Upper lobe of left lung (tissue), 4 donors: ENCODE measurements around the gene LRRC43.

Experiments used
- EP300 ChIP-seq, 4 donors: sonication (generic); formaldehyde crosslinking; IDR thresholded peaks; one replicate each; pipeline ENCODE4 v1.5.1; 2017; ENCODE audit warnings: antibody characterized with exemption in 4 of 4, control low read depth in 2 of 4
- TF ChIP-seq, protein P1 (sequence below), 6 experiments: fragments of 450-650 bp in 4 of 6; fragments of 200-600 bp in 2 of 6; sonication (generic) in 2 of 6; IDR thresholded peaks; one replicate each; pipeline ENCODE4 v1.5.1; 2016 to 2019; ENCODE audit warnings: antibody characterized with exemption in 6 of 6

DNA sequence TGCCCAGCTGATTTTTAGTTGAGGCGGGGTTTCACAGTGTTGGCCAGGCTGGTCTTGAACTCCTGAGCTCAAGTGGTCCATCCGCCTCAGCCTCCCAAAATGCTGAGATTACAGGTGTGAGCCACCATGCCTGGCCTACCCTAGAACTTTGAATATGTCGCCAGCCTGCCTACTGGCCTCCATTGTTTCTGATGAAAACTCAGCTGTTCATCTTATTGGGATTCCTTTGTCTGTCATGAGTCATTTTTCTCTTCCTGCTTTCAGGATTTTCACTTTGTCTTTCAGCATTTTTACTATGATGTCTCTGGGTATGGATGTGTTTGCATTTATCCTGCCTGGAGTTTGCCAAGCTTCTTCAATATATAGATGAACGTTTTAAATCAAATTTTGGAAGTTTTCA, 12.5 kb downstream of the LRRC43 start:
- TF ChIP-seq, protein P1, sequence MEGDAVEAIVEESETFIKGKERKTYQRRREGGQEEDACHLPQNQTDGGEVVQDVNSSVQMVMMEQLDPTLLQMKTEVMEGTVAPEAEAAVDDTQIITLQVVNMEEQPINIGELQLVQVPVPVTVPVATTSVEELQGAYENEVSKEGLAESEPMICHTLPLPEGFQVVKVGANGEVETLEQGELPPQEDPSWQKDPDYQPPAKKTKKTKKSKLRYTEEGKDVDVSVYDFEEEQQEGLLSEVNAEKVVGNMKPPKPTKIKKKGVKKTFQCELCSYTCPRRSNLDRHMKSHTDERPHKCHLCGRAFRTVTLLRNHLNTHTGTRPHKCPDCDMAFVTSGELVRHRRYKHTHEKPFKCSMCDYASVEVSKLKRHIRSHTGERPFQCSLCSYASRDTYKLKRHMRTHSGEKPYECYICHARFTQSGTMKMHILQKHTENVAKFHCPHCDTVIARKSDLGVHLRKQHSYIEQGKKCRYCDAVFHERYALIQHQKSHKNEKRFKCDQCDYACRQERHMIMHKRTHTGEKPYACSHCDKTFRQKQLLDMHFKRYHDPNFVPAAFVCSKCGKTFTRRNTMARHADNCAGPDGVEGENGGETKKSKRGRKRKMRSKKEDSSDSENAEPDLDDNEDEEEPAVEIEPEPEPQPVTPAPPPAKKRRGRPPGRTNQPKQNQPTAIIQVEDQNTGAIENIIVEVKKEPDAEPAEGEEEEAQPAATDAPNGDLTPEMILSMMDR (IDR thresholded peaks at IDR 0.05), result no peak
- no peak for TF ChIP-seq EP300 (IDR thresholded peaks at IDR 0.05)
